WERI-Rb-1 (cell line): ENCODE results near the gene ESF1.
"Not testable (repeated sequence)": the region's sequence is repeated elsewhere in the genome, so short reads cannot be mapped to it uniquely, and the experiment has no call there.

ENCODE experiments used
- DNase-seq: peaks from one replicate; pipeline ENCODE4 v3.0.0-alpha.2; 2020
- H3K27ac ChIP-seq: fragments of 250-450 bp; sonication (Bioruptor Pico); 2 replicates; pipeline ENCODE4 v1.5.1; 2020; ENCODE audit warnings: mild to moderate bottlenecking, moderate library complexity
- H3K27me3 ChIP-seq: fragments of 250-450 bp; sonication (Bioruptor Pico); 2 replicates; pipeline ENCODE4 v1.5.1; 2021; ENCODE audit warnings: mild to moderate bottlenecking, low read depth, moderate library complexity; ENCODE audit not compliant: insufficient read depth, severe bottlenecking
- H3K36me3 ChIP-seq: fragments of 250-450 bp; sonication (Bioruptor Pico); 2 replicates; pipeline ENCODE4 v1.5.1; 2020; ENCODE audit warnings: mild to moderate bottlenecking, moderate library complexity
- H3K4me3 ChIP-seq: 2 replicates; pipeline ENCODE4 v1.5.1; 2011; ENCODE audit warnings: low read depth, mild to moderate bottlenecking, control low read depth, low read length
- H3K9me3 ChIP-seq: fragments of 250-450 bp; sonication (Bioruptor Pico); 2 replicates; pipeline ENCODE4 v1.5.1; 2021; ENCODE audit warnings: mild to moderate bottlenecking, moderate library complexity; ENCODE audit not compliant: severe bottlenecking
- TF ChIP-seq, protein P1 (sequence below): IDR thresholded peaks from 2 replicates; pipeline ENCODE4 v1.5.1; 2011; ENCODE audit warnings: low read depth, mild to moderate bottlenecking, control low read depth, inconsistent platforms, low read length

ESF1 gene

DNA sequence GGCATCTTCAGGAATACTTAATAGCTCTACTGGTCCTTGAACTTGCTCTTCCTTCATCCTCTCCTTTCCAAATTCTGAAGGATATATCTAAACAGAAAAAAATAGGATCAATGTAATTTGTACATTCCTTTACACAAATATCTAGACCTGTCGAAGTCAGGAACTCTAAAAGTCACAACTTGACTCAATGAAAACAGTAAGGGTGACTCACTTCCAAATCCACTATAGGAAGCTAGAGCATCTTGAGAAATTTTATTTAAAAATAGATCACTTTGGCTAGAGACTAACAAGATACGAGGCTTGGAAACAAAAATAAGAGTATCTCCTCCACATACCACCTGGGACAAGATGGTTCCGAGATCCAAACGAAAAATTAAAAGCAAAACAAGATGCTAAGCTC, 12.2 kb downstream of the ESF1 start:
- Histone ChIP-seq H3K4me3 (no peak overlapping the region), H3K9me3 (no peaks in the 10 kb centered on the region), H3K36me3 (peaks cover 67% of the 10 kb centered on the region), H3K27ac (no peak overlapping the region), H3K27me3 (no peaks in the 10 kb centered on the region)
- TF ChIP-seq, protein P1, sequence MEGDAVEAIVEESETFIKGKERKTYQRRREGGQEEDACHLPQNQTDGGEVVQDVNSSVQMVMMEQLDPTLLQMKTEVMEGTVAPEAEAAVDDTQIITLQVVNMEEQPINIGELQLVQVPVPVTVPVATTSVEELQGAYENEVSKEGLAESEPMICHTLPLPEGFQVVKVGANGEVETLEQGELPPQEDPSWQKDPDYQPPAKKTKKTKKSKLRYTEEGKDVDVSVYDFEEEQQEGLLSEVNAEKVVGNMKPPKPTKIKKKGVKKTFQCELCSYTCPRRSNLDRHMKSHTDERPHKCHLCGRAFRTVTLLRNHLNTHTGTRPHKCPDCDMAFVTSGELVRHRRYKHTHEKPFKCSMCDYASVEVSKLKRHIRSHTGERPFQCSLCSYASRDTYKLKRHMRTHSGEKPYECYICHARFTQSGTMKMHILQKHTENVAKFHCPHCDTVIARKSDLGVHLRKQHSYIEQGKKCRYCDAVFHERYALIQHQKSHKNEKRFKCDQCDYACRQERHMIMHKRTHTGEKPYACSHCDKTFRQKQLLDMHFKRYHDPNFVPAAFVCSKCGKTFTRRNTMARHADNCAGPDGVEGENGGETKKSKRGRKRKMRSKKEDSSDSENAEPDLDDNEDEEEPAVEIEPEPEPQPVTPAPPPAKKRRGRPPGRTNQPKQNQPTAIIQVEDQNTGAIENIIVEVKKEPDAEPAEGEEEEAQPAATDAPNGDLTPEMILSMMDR: no peak
- no peak for DNase-seq

DNA sequence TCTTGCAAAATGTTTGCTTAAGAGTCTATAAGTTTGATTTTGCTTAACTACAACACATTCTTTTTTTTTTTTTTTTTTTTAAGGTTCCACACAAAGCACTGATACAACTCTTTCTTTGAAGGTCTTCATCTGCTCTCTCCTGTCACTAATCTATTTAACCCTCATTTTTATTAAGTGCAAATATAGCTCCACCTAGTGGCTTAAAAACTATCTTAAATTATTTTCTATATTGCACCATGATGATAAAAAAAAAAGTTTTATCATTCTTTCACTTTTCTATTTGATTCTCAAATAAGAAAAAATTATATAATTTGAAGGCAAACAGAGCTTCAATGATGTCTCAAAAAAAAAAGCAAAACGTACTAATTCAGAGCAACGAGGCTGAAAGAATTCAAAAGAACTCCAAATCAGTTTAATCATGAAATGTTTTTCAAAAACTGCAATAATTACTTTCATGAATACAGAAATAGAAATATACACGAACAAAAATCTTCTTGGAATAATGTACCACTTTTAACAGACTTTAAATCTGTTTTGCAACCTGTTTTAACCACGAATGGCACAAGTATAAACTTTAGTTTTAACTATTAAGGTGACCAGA, 12.8 kb downstream of the ESF1 start:
- no peak for DNase-seq
- no peak overlapping the region for H3K4me3 ChIP-seq
- H3K9me3 ChIP-seq: no peaks in the 10 kb centered on the region
- H3K27ac ChIP-seq: no peak overlapping the region
- TF ChIP-seq, protein P1: no peak
- peaks cover 68% of the 10 kb centered on the region for H3K36me3 ChIP-seq
- no peaks in the 10 kb centered on the region for H3K27me3 ChIP-seq

DNA sequence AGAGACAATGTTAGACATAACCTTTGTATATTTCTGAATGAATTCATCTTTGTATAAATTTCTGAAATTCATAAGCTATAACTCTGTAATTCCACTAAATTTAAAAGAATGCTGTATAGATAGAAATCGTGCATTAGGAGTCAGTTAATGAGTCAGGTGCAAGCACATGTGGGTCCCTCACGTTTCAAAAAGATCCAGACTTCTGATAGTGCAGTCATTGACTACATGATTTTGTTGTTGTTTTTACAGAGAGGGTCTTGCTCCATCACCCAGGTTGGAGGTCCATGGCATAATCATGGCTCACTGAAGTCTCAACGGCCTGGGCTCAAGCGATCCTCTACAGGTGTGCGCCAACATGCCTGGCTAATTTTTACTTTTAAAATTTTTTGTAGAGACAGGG, 14.6 kb downstream of the ESF1 start:
- Histone ChIP-seq H3K27me3 (no peaks in the 10 kb centered on the region), H3K9me3 (peaks cover 4% of the 10 kb centered on the region), H3K27ac (no peak overlapping the region), H3K36me3 (peaks cover 73% of the 10 kb centered on the region), H3K4me3 (no peak overlapping the region)
- no peak for DNase-seq
- TF ChIP-seq, protein P1: no peak

DNA sequence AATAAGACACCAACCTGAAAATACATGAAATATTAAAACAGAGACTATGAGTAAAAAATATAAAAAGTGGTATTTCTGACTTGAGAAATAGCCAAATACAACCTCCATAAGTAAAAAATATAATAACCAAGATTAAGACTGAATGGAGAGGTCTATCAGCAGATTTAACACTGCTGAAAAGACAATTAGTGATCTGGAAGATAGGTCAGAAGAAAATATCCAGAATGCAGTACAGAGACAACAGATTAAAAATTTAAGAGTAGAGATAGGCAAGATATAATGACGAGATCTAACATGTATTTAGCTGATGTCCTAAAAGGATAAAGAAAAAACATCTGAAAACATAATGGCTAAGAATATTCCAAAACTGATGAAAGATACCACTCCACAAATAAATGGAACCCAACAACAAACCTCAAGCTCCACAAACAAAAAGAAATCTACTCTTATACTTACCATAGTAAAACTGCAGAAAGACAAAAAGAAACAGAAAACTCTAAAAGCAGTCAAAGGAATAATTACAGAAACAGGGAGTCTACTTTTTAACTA, 18.8 kb downstream of the ESF1 start:
- Histone ChIP-seq H3K36me3 (peaks cover 79% of the 10 kb centered on the region), H3K4me3 (no peak overlapping the region), H3K27ac (no peak overlapping the region), H3K27me3 (no peaks in the 10 kb centered on the region), H3K9me3 (peaks cover 4% of the 10 kb centered on the region)
- DNase-seq: no peak
- TF ChIP-seq, protein P1: no peak

DNA sequence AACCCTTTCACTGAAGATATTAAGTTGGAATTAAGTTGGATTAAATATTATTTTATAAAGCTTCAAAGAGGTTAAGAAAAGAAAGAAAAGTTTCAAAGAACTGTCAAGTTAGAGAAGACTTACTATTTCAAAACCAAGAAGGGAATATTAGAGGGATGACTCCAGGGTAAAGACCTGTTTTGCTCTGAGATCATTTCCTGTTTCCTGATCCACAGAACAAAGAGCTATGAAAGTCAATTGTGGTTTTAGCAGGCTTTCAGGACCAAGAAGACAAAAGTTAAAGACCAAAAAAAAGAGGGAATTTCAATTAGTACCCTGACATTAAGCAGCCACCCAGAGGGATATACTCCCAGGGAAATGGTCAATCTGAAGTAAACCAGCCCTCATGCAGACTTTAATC, 19.4 kb downstream of the ESF1 start:
- no peak for DNase-seq
- no peaks in the 10 kb centered on the region for H3K27me3 ChIP-seq
- peaks cover 72% of the 10 kb centered on the region for H3K36me3 ChIP-seq
- no peak overlapping the region for H3K4me3 ChIP-seq
- peaks cover 4% of the 10 kb centered on the region for H3K9me3 ChIP-seq
- no peak overlapping the region for H3K27ac ChIP-seq
- TF ChIP-seq, protein P1: no peak

DNA sequence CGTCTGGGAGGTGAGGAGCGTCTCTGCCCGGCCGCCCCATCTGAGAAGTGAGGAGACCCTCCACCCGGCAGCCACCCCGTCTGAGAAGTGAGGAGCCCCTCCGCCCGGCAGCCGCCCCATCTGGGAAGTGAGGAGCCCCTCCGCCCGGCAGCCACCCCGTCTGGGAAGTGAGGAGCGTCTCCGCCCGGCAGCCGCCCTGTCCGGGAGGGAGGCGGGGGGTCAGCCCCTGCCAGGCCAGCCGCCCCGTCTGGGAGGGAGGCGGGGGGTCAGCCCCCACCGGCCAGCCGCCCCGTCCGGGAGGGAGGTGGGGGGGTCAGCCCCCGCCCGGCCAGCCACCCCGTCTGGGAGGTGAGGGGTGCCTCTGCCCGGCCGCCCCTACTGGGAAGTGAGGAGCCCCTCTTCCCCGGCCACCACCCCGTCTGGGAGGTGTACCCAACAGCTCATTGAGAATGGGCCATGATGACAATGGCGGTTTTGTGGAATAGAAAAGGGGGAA, 24.2 kb downstream of the ESF1 start:
- H3K9me3 ChIP-seq, H3K27me3 ChIP-seq, H3K27ac ChIP-seq, H3K4me3 ChIP-seq, DNase-seq: not testable (repeated sequence)
- peaks cover 66% of the 10 kb centered on the region for H3K36me3 ChIP-seq
